AG04450 (cell line): ENCODE measurements around the gene FOXO1. TPM values are rescaled to one million over a fixed set of nuclear protein-coding genes. Genes with fewer than 3 reads are reported as not detected.

Experiments used
- CTCF ChIA-PET: fragments of 300-600, 350-600 bp; formaldehyde crosslinking; extraction: SDS; loops from one replicate; lab custom pipeline; 2022; ENCODE audit warnings: antibody characterized with exemption, inconsistent platforms; lab: Charles Lee
- POLR2A ChIA-PET: fragments of 350-600 bp; formaldehyde crosslinking; extraction: SDS; loops from one replicate; lab custom pipeline; 2021; ENCODE audit warnings: antibody characterized with exemption, inconsistent platforms; lab: Yijun Ruan, JAX
- DNase-seq: peaks from one replicate; pipeline ENCODE4 v3.0.0-alpha.2; 2011; ENCODE audit warnings: low read depth, low spot score
- H3K27ac ChIP-seq: one replicate; pipeline ENCODE4 v1.5.1; 2012; ENCODE audit warnings: low read depth, low read length, control low read depth
- H3K27me3 ChIP-seq: one replicate; pipeline ENCODE4 v1.6.0; 2012; ENCODE audit warnings: low read length; ENCODE audit not compliant: control insufficient read depth, insufficient read depth
- H3K4me3 ChIP-seq: 2 replicates; pipeline ENCODE4 v1.5.1; 2011; ENCODE audit warnings: mild to moderate bottlenecking, low read depth, low read length, control low read depth
- H3K9me3 ChIP-seq: 2 replicates; pipeline ENCODE4 v1.5.1; 2012; ENCODE audit warnings: low read length; ENCODE audit not compliant: control insufficient read depth, insufficient read depth
- CTCF ChIP-seq: IDR thresholded peaks from 2 replicates; pipeline ENCODE4 v1.5.1; 2011; ENCODE audit warnings: low read depth, low read length, control low read depth, inconsistent platforms
- polyA plus RNA-seq: library from polyadenylated mRNA; depleted of rRNA; stranded (reverse); fragments of >200 nt; gene quantifications from 2 replicates; pipeline ENCODE4 v1.2.3, GENCODE V29; 2011

The FOXO1 gene
- polyA plus RNA-seq, 1 experiment = 0.19 TPM

DNA sequence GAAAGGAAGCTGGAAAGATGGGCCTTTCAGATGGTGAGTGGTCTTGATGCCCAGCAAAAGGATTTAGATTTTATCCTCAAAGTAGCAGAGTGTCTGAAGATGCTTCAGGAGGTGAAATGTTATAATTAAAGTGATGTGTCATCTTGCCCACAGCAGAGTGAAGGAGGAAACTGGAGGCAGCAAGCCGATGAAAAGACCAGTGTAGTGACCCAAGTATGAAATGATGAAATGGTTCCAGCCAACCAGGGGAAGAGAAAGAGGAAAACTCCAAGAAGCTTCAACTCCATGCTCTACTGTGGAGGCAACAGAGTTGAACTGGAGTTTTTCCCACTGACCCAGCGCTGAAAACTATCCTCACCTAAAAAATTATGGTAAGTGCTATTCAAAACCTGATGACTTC is 66.7 kb downstream of the FOXO1 start:
- TF ChIP-seq CTCF = no peak
- CTCF ChIA-PET = no interaction called here
- no peak overlapping the region for H3K27ac ChIP-seq
- no peak for DNase-seq
- POLR2A ChIA-PET = no interaction called here
- H3K4me3 ChIP-seq = no peak overlapping the region
- no peaks in the 10 kb centered on the region for H3K9me3 ChIP-seq
- no peaks in the 10 kb centered on the region for H3K27me3 ChIP-seq

DNA sequence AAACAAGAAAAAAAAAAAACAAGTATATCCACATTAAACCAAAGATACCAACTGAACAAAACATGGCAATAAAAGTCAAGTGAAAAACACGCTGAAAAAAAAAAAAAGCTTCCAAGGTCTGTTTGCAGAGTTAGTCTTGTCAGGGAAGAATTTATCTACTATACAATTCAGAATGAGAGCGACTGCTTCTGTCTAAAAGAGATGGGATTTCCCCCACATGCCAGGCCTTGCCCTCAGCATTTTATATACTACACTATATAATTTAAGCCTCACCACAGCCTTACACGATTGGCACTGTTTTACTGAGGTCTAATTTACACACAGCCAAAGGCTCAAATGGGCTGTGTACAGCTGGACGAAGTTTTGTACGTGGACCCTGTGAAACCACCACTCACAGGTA is 67.3 kb downstream of the FOXO1 start:
- ChIA-PET POLR2A (no interaction called here), CTCF (no interaction called here)
- no peak for DNase-seq
- Histone ChIP-seq H3K27me3 (no peaks in the 10 kb centered on the region), H3K27ac (no peak overlapping the region), H3K9me3 (no peaks in the 10 kb centered on the region), H3K4me3 (no peak overlapping the region)
- TF ChIP-seq CTCF = no peak

DNA sequence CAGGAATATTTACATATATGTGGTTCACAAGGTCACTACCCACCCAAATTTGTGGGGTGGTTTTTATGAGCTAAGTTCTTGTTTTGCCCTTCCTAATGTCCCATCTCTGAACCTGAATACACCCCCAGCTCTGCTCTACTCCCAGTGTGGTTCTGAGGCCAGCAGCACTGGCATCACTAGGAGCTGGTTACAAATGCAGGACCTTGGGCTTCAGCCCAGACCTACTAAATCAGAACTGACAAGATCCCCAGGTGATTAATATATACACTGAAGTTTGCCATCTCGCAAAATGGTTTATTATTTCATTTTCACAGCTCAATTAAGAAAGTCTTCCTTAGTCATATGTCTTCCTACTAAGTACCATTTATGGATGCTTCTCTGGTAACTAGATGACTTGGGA is 67.9 kb downstream of the FOXO1 start:
- no peak overlapping the region for H3K27ac ChIP-seq
- no peaks in the 10 kb centered on the region for H3K27me3 ChIP-seq
- CTCF ChIA-PET = no interaction called here
- no peak for TF ChIP-seq CTCF
- POLR2A ChIA-PET = no interaction called here
- DNase-seq = no peak
- H3K4me3 ChIP-seq = no peak overlapping the region
- no peaks in the 10 kb centered on the region for H3K9me3 ChIP-seq

DNA sequence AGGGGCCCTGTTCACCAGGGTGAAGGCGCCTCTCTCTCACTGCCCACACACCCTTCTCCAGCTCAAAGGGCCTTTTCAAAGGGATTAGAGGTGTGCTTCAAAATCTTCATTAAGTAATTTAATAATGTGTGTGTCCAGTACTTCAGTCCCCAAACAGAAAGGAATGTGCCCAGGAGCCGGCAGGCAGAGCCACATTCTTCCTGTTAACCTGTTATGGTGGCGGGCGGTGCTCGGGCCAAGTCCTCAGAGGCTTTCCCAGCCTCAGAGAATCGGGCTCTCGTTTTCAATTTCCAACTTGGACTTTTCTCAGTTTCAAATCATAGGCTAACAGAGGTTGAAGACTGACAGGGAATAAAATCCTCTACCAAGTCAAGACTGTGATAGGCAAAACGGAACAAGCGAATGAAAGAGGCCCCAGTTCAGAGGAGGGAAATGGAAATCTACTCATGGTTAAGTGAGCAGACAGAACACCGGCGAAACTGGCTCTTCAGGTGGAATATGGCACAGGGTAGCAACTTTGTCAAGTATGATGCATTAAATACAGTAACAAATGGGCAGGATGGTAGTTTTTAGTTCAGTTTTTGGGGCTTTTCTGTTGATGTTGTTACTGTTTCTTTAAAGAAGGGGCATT is 68.6 kb downstream of the FOXO1 start:
- TF ChIP-seq CTCF = no peak
- Histone ChIP-seq H3K27ac (no peak overlapping the region), H3K27me3 (no peaks in the 10 kb centered on the region), H3K4me3 (no peak overlapping the region), H3K9me3 (no peaks in the 10 kb centered on the region)
- no peak for DNase-seq
- POLR2A ChIA-PET = no interaction called here
- CTCF ChIA-PET = no interaction called here

DNA sequence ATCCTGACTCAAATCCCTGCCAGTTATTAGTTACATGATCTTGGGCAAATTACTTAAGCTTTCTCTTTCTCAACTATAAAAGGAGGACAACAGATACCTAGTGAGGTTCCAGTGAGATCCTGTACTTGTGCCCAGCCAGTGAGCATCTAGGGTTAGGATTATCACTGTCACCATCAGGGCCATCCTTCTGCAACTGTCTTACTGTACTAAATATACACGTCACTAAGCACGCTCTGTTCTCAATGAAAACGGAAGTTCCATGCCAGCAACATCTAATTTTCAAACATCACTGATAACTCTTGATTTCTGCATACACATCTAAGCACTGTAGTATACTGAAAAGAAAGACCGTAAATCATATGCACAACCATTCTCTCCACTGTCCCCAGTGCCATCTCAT is 70.0 kb downstream of the FOXO1 start:
- POLR2A ChIA-PET = no interaction called here
- Histone ChIP-seq H3K9me3 (no peaks in the 10 kb centered on the region), H3K27me3 (no peaks in the 10 kb centered on the region), H3K27ac (no peak overlapping the region), H3K4me3 (no peak overlapping the region)
- CTCF ChIA-PET = no interaction called here
- DNase-seq = no peak
- TF ChIP-seq CTCF = no peak
